ENCODE measurements around the gene PGAM1.
A peak's percentile ranks its signal among the peaks of the same experiment; 100 is the strongest.

PGAM1 gene

GRCh38 chr10:97425964-97426775 is at the start of gene PGAM1:
TSS of gene PGAM1 (plus strand) at chr10:97426191. CDS start at chr10:97426308, 117 bp downstream.
- peak within 1 kb of the TSS; percentile 89 for H3K4me3 ChIP-seq (ENCODE audit: low read depth, low read length)
- peak; percentile 98 for DNase-seq (ENCODE audit: low read depth)
- TF ChIP-seq CTCF (conservative IDR thresholded peaks at IDR 0.05; ENCODE audit: low read depth, low read length) = peak; percentile 70

GRCh38 chr10:97376413-97376812 is 49.6 kb upstream of the PGAM1 start:
- no peak for TF ChIP-seq CTCF (conservative IDR thresholded peaks at IDR 0.05; ENCODE audit: low read depth, low read length)
- H3K4me3 ChIP-seq (ENCODE audit: low read depth, low read length) = no peak overlapping the region
- peak; percentile 1 for DNase-seq (ENCODE audit: low read depth)

GRCh38 chr10:97378933-97379921 is 46.8 kb upstream of the PGAM1 start:
- TF ChIP-seq CTCF (conservative IDR thresholded peaks at IDR 0.05; ENCODE audit: low read depth, low read length) = no peak
- no peak for DNase-seq (ENCODE audit: low read depth)
- no peak overlapping the region for H3K4me3 ChIP-seq (ENCODE audit: low read depth, low read length)

GRCh38 chr10:97380516-97380915 is 45.5 kb upstream of the PGAM1 start:
- TF ChIP-seq CTCF (conservative IDR thresholded peaks at IDR 0.05; ENCODE audit: low read depth, low read length) = no peak
- no peak for DNase-seq (ENCODE audit: low read depth)
- no peak overlapping the region for H3K4me3 ChIP-seq (ENCODE audit: low read depth, low read length)

- DNase-seq (ENCODE audit: low read depth) = no peak
- no peak overlapping the region for H3K4me3 ChIP-seq (ENCODE audit: low read depth, low read length)
- TF ChIP-seq CTCF (conservative IDR thresholded peaks at IDR 0.05; ENCODE audit: low read depth, low read length) = no peak
These were observed 44.4 kb upstream of the PGAM1 start for GRCh38 chr10:97381626-97382025.

GRCh38 chr10:97383159-97383558 is 42.8 kb upstream of the PGAM1 start:
- H3K4me3 ChIP-seq (ENCODE audit: low read depth, low read length) = no peak overlapping the region
- TF ChIP-seq CTCF (conservative IDR thresholded peaks at IDR 0.05; ENCODE audit: low read depth, low read length) = no peak
- DNase-seq (ENCODE audit: low read depth) = no peak

Measured in choroid plexus epithelial cell (primary cell).